HEK293T (cell line): ENCODE results near the gene UGT3A1.

Experiments
- BHLHE40 ChIP-seq: fragments of 450-650 bp; IDR thresholded peaks from 2 replicates; pipeline ENCODE4 v1.6.1; 2016; ENCODE audit warnings: mild to moderate bottlenecking, moderate library complexity, borderline replicate concordance
- CTBP1 ChIP-seq: fragments of 450-650 bp; IDR thresholded peaks from 2 replicates; pipeline ENCODE4 v1.6.1; 2016; ENCODE audit warnings: borderline replicate concordance
- FOXA1 ChIP-seq: fragments of 450-650 bp; IDR thresholded peaks from 2 replicates; pipeline ENCODE4 v1.6.1; 2016; ENCODE audit warnings: mild to moderate bottlenecking
- LEF1 ChIP-seq: fragments of 450-650 bp; IDR thresholded peaks from 2 replicates; pipeline ENCODE4 v1.6.1; 2017; ENCODE audit warnings: mild to moderate bottlenecking, borderline replicate concordance
- SP1 ChIP-seq: fragments of 450-650 bp; IDR thresholded peaks from 2 replicates; pipeline ENCODE4 v1.6.1; 2017
- TARDBP ChIP-seq: fragments of 450-650 bp; IDR thresholded peaks from 2 replicates; pipeline ENCODE4 v1.6.1; 2016
- ZNF384 ChIP-seq: fragments of 450-650 bp; IDR thresholded peaks from 2 replicates; pipeline ENCODE4 v1.6.1; 2016

DNA sequence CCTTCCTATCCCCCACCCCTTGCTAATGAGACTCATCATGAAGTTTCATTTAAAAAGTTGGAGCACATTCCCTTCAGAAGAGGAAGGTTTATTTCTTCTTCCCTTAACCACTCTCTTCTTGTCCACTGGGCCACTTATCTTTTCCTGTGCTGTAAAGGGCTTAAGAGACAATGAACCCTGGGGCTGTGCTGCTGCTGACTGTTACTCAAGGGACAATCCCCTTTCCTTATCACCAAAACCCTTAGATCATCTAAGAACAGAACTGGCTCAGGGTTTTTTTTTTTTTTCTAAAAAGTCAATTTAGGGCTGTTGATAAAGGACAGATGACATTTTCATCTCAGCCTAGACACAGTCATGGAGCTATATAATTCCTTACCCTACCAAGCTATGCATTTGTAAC is 82.4 kb downstream of the UGT3A1 start:
- TF ChIP-seq FOXA1 (no peak), ZNF384 (no peak), BHLHE40 (no peak), CTBP1 (no peak), SP1 (no peak), LEF1 (no peak), TARDBP (no peak)
